Stimulated activated CD4-positive, alpha-beta T cell treated with anti-CD3 and anti-CD28 coated beads, TNF-alpha, amount 100 ng/mL, for 24 hours (primary cell): ENCODE results near the gene CREG1.

ENCODE experiments used
- DNase-seq, 3 experiments: peaks; one replicate each; pipeline ENCODE4 v3.0.0-alpha.2; 2020; ENCODE audit warnings: low read depth in 3 of 3

Gene CREG1

DNA sequence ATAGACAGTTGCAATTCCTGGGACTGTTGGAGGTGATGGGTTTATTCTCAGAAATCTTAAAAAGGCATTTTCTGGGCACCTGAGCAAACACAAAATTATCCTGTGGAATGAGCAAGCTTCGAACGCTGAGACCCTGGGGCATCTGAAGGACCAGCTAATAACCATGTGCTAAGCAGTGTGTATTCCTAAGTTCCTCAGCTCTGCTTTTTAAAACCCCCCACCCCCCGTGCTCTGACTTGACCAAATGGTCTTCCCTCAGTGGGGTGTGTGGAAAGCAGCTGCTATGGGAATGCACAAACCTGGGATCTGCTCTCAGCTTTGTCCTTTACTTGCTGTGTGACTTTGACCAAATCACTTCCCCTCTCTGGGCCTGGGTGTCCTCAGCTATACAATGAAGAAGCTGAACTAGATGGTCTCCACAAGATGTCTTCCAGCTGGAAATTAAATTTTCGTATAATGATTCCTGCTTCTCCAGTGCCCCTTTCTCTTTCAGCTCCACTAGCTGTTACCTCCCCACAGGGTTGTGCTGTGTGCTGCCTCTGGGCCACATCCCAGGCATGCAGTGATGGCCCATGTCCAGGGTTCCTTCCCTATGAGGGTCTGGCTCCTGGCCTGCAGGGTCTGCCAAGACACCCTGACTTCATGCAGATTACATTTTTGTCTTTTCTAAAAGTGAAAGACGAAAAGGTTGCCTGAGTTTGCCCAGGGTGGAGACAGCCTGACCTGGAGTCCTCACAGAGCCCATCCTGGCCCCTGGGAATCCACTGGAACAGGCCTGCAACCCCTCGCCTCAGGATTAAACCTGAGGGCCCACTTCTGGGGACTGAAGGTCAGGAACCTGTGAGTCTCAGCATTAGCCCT lies 20.4 kb downstream of the CREG1 start:
- DNase-seq = no peak

DNA sequence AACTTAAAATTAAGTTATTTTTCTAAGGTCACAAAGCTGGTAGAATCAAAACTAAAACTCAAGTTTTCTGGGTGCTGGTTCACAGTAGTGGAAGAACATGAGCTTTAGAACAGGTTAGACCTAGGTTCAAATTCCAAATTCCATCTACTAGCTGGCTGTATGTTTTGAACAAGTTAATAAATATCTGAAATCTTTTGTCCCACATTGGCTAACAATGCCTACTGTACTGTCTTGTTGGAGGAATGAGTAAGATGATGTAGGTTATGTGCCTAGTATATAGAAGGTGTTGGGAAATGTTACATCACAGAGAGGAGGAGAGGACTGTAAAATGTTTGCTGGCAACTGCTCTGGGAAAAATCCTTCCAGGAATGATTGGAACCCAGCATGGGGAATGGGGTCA lies 21.2 kb downstream of the CREG1 start:
- no peak for DNase-seq

DNA sequence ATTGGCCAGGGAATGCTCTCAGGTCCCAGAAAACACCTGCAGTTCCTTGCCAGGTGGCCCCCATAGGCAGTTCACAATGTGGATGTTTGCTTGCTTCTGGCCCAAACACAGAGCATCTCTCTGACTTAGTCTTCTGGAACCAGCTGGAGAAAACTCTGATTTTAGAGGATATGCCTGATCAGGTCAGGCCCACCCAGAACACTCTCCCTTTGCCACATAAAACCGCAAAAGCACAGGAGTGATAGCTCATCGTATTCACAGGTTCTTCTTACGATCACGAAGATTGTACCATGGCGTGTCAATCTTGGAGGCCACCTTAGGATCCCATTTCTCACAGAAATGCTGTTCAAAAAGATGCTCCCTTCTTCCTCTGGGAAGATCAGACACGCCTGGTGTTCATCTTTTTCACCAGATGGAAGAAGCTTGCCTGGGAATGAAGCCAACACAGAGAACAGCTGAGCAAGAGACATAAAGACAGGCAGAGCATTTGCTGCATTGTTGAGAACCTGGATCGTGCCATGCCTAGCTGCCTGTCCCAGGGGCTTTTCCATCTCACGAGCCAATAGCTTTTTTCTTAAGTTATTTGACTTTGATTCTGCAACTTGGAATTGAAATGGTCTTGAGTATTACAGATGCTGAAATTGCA lies 23.6 kb downstream of the CREG1 start:
- DNase-seq = no peak

DNA sequence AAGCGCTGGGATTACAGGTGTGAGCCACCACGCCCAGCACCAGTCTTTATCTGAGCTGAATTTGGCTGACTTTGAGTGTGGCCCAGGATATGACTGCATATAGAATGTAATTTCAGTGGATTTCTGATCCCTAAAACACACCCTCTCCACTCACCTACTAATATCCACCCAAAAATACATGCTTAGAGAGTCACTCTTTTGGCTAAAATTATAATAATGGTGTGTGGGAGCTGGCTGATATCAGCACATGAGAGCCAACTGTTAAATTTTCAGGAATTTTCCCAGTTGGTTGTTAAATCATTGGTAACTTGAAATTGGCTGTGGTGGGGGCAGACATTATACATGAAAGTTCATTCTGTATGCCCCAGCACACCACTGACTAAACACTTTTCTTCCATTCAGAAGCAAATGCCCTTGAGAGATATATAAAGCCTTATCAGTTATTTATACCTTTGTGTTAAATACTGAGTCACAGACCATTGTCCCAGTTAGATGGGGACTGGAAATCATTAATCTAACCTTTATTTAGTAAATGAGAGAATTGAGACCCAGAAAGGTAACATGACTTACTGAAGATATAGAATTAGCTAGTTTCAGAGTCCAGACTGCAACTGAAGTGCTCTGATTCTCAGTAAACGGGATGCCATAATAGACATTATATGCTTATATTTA lies 25.4 kb downstream of the CREG1 start:
- no peak for DNase-seq

DNA sequence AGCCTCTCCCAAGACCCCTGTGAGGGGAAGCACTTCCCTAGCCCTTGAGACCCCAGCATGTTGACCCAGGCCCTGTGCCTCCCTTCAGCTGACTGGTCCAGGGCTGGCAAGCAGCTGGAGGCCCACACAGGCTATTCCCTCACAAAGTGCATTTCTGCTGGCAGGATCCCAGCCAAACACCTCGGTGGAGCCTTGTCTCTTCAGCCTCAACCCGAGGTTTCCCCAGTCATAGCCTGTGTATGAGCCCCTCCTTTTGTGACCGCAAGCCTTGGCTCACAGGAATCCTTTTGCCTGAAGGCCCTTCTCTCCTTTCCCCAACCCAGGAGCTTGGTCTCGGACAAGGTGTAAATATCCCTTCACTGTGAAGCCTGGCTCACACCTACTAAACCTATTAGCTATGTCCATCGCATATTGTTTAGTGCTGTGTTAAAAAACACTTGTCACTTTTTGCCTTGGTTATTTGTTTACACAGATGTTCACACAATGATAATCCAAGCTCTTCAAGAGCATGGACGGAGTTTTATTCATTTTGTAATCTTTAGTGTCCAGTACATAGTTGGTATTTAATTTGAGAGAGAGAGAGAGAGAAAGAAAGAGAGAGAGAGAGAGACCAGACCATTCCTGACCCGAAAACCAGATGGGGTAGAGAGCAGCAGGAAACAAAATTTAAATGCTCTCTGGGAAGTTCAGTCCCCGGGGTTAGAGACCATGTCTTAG lies 26.7 kb downstream of the CREG1 start:
- no peak for DNase-seq

DNA sequence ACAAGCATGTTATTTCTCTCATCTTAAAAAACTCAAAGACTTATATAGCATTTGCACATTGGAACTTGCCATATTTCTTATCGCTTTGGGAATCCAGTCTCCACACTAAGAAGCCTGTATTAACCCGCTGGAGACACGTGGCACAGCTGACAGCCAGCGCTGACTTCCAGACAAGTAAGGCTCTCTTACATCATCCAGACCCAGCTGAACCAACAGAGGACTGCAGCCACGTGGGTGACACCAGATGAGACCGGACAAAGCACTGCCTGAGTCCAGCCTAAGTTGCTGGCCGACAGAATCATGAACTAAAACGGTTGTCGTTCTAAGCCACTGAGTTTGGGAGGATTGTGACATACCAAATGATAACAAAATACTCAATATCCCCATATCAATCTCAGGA lies 28.9 kb downstream of the CREG1 start:
- DNase-seq = no peak

DNA sequence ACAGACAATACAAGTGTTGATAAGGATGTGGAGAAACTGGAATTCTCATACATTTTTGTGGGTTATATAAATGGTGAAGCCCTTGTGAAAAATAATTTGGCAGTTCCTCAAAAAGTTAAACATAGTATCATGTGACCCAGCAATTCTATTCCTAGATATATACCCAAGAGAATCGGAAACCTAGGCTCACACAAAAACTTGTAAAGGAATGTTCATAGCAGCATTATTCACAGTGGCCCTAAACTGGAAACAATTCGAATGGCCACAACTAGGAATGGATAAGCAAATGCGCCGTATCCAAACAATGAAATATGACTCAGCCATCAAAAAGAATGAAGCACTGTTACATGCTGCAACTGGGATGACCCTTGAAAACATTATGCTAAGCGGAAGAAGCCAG lies 31.3 kb downstream of the CREG1 start:
- no peak for DNase-seq

DNA sequence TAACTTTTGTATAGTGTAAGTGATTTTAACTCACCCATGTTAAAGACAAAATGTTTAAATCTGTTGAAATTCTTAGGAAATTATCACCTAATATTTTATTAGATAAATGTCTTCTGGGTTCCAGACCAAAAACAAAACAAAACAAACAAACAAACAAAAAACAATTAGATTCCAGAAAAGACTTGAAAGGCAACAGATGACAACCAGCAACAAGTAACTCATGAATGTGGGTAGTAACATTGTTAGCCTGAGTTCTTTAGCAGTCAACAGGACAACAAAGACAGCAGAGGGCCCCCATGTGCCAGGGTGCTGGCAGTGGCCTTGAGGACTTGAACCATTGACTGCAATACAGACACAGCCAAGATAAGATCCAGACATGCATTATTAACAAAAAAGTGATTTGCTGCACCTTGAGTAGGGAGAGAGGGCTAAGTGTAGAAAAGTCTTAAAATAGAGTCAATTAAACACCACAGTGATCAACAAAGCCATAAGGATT lies 32.8 kb downstream of the CREG1 start:
- DNase-seq = no peak

DNA sequence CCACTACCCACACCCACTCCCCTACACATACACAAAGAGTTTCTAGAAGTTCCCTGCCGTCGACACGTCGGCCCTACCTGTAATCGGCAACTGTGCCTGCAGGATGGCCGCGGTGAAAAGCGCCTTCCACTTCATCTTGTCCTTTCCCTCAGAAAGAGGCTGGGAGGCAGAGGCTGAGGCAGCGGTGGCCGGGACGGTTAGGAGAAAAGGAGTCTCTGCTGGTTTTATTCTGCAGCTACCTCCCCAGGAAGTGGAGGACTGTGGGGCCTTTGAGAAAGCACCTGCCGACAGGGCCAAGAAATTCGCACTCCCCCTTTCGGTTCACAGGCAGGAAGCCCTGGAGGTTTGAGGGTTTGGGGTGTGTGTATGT lies 35.2 kb downstream of the CREG1 start, which contains the start of gene CD247:
CD247 (minus strand) TSS at position 199 of the 370 bp plus-strand sequence; CDS start at position 135, 64 bp downstream.
- DNase-seq = peak in 2 of 3 experiments; percentile 57 to 71

DNA sequence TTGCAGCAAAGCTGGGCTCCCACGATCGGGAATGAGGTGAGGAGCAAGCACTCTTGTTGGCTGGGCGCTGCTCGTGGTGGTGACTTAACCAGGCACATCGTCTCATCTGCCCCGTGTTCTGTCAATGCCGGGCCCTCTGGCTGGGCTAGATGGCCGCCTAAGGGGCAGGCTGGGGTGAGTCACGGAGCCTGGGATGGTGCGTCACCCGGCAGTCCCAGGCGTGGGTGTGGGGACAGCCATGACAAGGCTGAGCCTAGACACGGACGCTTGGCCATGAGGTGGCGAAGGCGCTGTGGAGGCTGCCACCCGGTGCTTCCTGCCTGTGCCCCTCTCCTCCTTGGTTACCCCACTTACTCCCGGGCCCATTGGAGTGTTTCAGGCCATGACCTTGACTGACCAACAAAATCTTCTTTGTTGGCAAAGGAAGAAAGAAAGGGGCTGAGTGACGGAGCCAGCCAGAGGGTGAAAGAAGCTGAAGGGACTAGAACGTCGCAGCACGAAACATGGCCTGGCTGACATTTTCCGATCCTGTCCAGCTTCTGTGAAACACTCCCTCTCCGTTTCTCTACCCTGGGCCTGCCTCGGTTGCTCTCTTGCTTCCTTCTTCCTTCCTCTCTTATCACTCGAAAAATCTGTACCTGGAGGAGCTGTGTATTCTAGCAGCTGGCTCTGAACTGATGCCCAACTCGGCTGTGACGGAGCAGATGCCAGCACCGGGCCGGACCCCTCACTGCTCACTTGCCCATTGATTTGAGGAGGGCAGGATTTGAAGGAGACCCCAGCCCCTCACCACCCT lies 35.8 kb downstream of the CREG1 start:
- peak; percentile 82 to 94 (median 86) for DNase-seq

DNA sequence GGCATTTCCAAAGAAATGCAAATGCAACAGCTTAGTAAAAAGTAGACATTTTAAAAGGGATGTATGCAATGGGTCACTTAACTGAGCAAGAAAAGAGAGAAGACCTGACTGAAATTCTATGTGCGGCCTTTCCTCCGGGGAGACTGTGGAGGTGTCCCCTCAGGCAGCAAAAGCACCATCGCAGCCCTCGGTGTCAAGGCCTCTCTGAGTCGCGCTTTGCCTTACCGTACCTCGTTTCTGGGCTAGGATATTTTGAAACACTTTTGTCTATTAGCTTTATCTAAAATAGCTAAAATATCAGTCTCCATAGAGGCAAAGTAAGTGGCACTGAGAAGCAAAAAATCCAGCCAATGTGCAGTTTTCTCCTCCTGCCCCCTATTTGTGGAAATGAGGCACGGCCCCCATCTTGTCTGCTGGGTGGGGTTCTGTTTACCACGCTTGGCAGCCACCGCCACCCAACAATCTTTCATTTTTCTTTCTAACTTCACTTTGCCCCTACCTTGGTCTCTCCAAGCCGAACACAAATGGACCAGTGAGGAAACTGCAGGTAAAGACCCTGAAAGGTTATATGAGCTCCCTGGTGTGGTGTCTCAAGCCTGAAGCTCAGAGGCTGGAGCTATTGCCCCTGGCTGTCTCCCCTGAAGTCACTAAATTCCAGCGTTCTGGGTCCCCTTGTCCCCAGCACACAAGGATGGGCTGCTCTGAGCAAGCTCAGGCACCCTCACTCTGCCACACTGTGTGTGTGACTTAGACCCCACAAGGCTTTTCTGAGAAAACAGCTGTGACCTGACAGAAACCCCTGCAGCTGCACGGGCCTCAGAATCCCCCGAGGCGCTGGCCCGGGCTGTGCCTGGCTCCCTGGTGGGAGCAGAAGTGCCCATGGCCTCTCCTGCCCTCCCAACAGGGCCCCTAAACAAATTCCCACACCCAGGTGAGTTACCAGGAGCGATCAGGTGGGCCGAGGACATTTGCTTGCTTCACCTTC lies 36.9 kb downstream of the CREG1 start:
- DNase-seq = no peak

DNA sequence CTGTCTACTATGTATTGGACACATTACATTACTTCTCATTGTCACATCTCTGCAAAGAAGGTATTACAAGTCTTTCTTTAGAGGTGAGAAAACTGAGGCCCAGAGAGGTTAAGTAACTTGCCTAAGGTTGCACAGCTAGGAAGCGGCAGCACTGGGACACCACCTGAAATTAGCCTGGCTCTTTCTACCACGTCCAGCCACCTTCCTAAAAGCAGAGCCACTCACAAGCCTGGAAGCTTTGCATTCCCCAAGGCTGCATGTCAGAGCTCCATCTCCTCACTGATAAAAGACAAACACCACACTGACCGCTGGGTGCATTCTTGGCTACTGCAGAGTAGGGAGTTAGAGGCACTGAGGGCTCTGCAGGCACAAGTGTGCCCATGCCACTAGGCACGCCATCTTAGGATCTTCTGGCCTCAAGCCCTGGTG lies 37.7 kb downstream of the CREG1 start:
- no peak for DNase-seq

DNA sequence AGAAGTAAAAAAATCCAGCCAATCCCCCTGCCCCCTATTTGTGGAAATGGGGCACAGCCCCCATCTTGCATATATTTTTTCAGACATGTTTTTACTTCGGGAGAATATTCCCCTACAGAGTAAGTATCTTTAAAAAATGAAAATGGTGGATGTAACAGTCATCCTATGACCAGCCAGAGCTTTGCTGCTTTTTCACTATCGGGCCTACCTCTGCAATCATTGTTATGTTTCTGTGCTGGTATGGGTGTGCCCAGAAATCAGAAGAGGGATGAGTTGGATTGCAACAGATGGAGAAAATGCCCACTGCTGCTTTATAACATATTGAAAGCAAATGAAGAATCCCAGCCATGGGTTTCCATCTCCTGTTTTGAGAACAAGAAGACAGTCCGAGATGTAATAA lies 38.1 kb downstream of the CREG1 start:
- no peak for DNase-seq

DNA sequence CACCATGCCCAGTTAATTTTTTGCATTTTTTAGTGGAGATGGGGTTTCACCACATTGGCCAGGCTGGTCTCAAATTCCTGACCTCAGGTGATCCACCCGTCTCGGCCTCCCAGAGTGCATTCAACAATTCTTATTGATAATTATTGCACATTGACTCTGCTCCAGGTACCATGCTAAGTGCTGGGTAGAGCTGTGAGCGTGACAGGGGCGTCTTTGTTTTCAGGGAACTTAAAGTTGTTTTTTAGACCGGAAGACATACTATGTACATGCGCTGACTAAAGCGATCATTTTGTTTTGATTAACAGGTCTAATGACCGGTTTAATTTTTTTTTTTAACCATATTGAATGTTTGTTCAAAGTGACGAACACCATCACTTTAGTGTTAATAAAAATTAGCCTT lies 39.3 kb downstream of the CREG1 start:
- no peak for DNase-seq

DNA sequence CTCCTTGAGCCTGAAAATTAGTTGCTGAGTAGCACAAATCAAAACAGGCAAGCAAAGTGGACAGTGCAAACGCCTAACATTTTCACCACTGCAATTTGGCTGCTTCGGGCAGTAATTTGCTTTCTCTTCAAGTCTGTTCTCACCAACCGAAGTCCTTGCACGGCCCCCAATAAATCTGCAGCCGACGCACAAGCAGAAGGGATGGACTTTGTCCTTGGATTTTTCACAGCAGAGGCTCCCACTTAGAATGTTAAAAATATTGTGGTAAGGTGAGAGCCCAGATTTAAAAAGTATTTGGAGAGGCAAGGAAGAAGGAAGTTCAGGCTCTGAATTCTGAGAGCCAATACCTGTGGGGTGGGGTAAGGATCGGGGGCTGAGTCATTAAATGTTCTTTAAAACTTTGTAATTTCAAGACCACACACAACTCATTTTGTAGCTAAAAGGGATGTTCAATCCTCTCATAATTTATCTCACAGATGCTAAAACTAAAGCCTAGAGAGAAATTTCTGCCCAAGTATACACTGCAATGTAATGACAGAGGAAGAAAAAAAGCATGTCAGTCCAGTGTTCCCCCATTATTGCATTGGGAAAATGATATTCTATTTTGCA lies 41.4 kb downstream of the CREG1 start:
- DNase-seq = no peak

DNA sequence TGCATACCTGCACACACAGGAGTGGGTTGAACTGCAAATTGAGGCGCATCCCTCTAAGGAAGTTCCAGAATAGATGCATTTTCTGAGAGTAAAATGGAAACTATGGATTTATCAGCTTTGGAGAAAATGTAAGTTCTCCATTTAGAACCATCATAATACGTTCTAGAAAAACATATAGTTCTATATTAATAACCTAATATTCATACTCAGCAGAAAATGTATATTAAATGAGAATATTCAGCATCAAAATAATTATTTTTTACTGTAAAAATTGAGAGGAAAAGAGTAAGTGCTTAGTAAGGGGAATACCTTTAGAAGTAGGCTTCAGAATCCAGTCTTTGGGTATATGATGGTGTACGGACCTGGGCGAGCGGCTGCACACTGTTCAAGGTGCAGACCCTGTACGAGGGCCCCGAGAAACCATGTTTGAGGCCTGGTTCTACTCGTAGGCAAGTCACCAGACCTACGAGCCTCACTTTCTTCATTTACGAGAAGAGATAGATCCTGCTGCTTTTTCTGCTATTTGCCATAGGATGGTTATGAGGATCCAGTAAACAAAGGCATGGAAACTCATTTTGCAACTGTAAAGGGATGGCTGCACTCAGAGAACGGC lies 42.1 kb downstream of the CREG1 start:
- no peak for DNase-seq

DNA sequence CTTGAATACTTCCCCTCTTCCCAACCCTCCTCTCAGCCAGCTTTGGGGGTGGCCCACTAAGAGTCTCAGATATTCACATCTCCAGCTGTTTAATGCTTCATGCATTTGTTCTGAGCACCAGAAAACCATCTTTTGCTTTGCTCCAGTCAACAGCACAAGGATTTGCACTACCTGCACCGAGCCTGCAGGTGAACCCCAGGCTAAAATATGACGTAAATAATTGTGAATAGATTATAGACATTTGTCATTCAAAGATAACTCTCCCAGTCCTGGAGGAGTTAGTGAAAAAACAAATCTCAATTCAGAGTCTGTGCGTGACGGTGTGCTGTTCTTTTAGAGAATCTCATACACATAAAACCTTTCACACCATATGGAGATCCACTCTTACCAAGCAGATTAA lies 42.7 kb downstream of the CREG1 start:
- no peak for DNase-seq

DNA sequence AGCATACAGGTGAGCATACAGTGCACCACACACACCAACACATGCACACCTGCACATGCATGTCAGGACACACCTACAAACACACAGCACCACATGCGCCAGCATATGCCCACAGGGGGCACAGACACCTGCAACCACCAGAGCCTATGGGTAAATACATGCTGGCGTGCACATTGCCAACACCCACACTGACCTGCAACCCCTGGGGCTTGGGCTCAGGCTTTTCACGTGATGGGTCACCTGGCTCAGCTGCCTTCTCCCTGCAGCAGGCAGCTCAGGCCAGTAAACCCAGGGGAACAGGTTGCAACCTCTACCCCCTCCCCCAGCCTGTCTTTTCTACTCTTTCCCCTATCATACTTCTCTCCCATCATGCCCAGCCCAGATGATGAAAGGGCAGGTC lies 43.3 kb downstream of the CREG1 start:
- no peak for DNase-seq

DNA sequence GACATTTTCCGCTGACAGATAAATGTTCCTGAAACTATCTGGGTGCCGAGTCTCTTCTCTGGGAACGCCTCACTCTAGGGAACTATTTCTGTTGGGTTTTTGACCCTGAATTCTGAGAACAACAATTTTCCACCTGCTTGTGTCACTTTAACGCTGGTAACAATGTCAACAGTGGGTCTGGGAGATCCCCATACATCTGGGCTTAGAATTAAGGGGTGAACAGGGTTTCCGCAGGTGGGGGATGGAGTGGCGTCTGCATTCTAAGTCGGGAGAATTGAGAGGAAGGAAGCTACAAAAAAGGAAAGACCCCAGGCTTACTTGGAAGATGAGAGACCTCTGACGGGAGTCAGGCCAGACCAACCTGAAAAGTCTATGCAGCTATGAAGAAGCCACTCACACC lies 44.0 kb downstream of the CREG1 start:
- DNase-seq = no peak
